Hematopoietic multipotent progenitor cell treated with erythropoietin and hydrocortisone succinate and interleukin-3 and kit ligand, for 6 days (in vitro differentiated cells): ENCODE measurements around the gene ITGA3.

Experiments
- DNase-seq: peaks from one replicate; pipeline ENCODE4 v3.0.0-alpha.2; 2015

ITGA3 gene

GRCh38 chr17:50096758-50097157 is 40.8 kb downstream of the ITGA3 start:
- DNase-seq, result no peak

GRCh38 chr17:50097455-50097854 is 41.5 kb downstream of the ITGA3 start:
- DNase-seq, result no peak

GRCh38 chr17:50097926-50098325 is 42.0 kb downstream of the ITGA3 start:
- DNase-seq, result no peak

GRCh38 chr17:50098583-50098982 is 42.7 kb downstream of the ITGA3 start:
- no peak for DNase-seq

GRCh38 chr17:50099003-50099402 is 43.1 kb downstream of the ITGA3 start:
- DNase-seq, result no peak

- DNase-seq, result no peak
These were observed 44.6 kb downstream of the ITGA3 start for GRCh38 chr17:50100480-50100883.

- DNase-seq, result no peak
These were observed 45.0 kb downstream of the ITGA3 start for GRCh38 chr17:50100921-50101345.

GRCh38 chr17:50101346-50102163 is 45.6 kb downstream of the ITGA3 start:
- peak; percentile 19 for DNase-seq

- DNase-seq, result no peak
These were observed 46.5 kb downstream of the ITGA3 start for GRCh38 chr17:50102164-50102991.

GRCh38 chr17:50103252-50103651 is 47.3 kb downstream of the ITGA3 start:
- DNase-seq, result no peak

- no peak for DNase-seq
These were observed 48.0 kb downstream of the ITGA3 start for GRCh38 chr17:50103941-50104340.

GRCh38 chr17:50105811-50106210 is 49.9 kb downstream of the ITGA3 start:
- DNase-seq, result no peak

- no peak for DNase-seq
These were observed 50.7 kb downstream of the ITGA3 start for GRCh38 chr17:50106393-50107131.

- no peak for DNase-seq
These were observed 52.0 kb downstream of the ITGA3 start for GRCh38 chr17:50107790-50108414.

- no peak for DNase-seq
These were observed 52.6 kb downstream of the ITGA3 start for GRCh38 chr17:50108556-50108955.

GRCh38 chr17:50109207-50109606 is 53.3 kb downstream of the ITGA3 start:
- DNase-seq, result no peak

GRCh38 chr17:50109785-50110184 is 53.9 kb downstream of the ITGA3 start:
- DNase-seq, result no peak

- DNase-seq, result no peak
These were observed 54.9 kb downstream of the ITGA3 start for GRCh38 chr17:50110591-50111349.

- DNase-seq, result no peak
These were observed 56.1 kb downstream of the ITGA3 start for GRCh38 chr17:50111673-50112655.

- DNase-seq, result no peak
These were observed 56.8 kb downstream of the ITGA3 start for GRCh38 chr17:50112694-50113093.
